Measurements from ENCODE around the gene KCNQ4. TPM values are rescaled to one million over a fixed set of nuclear protein-coding genes. Genes with fewer than 3 reads are reported as not detected.

The KCNQ4 gene
- total and polyA plus RNA-seq, 2 of the 4 experiments (the other 2 are of a cell fraction) = 0.07 TPM; not detected in 1

DNA sequence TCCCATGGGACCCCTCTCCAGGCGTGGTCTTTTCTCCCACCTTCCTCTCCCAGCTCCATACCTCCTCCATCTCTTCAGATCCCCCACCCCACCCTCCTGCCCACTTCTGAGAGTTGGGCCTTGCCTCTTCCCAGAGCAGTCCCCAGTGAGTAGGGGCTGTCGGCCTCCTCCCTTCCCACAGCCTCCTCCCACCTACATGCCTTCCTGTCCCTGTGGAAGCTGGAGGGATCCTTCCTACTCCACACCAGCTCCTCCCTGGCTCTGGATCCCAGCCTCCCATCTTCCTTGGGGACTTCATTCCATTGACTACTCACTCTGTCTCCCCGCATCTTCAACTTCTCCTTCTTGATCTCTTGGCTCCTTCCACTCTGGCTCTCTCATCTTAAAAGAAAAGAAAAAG lies 24.9 kb downstream of the KCNQ4 start:
- no peaks in the 10 kb centered on the region for H3K79me1 ChIP-seq (ENCODE audit: low read depth in 1 of 2, low read length in 2 of 2)
- POLR2A ChIA-PET (ENCODE audit: unreplicated experiment) = no interaction called here
- H3K4me3 ChIP-seq (ENCODE audit: insufficient read depth, low read depth, low read length) = no peak overlapping the region
- no peaks in the 10 kb centered on the region for H3K36me3 ChIP-seq (ENCODE audit: control insufficient read depth, insufficient read depth, low read length)
- TF ChIP-seq, protein P1, sequence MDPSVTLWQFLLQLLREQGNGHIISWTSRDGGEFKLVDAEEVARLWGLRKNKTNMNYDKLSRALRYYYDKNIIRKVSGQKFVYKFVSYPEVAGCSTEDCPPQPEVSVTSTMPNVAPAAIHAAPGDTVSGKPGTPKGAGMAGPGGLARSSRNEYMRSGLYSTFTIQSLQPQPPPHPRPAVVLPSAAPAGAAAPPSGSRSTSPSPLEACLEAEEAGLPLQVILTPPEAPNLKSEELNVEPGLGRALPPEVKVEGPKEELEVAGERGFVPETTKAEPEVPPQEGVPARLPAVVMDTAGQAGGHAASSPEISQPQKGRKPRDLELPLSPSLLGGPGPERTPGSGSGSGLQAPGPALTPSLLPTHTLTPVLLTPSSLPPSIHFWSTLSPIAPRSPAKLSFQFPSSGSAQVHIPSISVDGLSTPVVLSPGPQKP (IDR thresholded peaks at IDR 0.05; ENCODE audit: borderline replicate concordance, low read depth, low read length) = no peak
- peaks cover 3% of the 10 kb centered on the region; the same call in 1 of the 2 replicates for H3K4me1 ChIP-seq (ENCODE audit: control insufficient read depth, insufficient read depth, low read length)
- 75% methylated on average over 1 of the region's 3 CpGs; no CpG with 5 or more reads in 1 of the 2 experiments for WGBS, 2 experiments (ENCODE audit: extremely low coverage in 2 of 2, insufficient read length in 1 of 2)
- ATAC-seq (ENCODE audit: low read depth) (no peak), DNase-seq (no peak)
- intact Hi-C loops (cut with micrococcal nuclease) = no loop called here
- no peak overlapping the region for H4K8ac ChIP-seq (ENCODE audit: low read depth in 2 of 2, low read length in 2 of 2)
- H4K5ac ChIP-seq (ENCODE audit: low read depth, low read length) = no peak overlapping the region
- H3K9me3 ChIP-seq (ENCODE audit: control insufficient read depth, insufficient read depth, low read length) = no peaks in the 10 kb centered on the region
- no peak overlapping the region for H2AFZ ChIP-seq (replicated peaks; ENCODE audit: low read length, poor library complexity)
- no peaks in the 10 kb centered on the region; the same call in 1 of the 2 replicates for H3K9me1 ChIP-seq (ENCODE audit: insufficient read depth, low read length)
- in situ Hi-C loops (cut with MboI; ENCODE audit: low sequenced_read_pairs) = no loop called here
- H2AK5ac ChIP-seq (ENCODE audit: low read depth, low read length) = no peak overlapping the region
- H3K4me2 ChIP-seq (ENCODE audit: low read depth, low read length) = no peak overlapping the region
- no peak overlapping the region for H3K56ac ChIP-seq (ENCODE audit: extremely low read depth, insufficient read depth, low read length)
- H2BK15ac ChIP-seq (ENCODE audit: low read depth, low read length) = no peak overlapping the region
- no peak overlapping the region for H2BK20ac ChIP-seq (ENCODE audit: low read depth, low read length)
- H3K27me3 ChIP-seq (ENCODE audit: control insufficient read depth, insufficient read depth, low read length) = peaks cover 50% of the 10 kb centered on the region
- no peak overlapping the region for H3K4ac ChIP-seq (ENCODE audit: low read depth, low read length)
- H3K27ac ChIP-seq (ENCODE audit: insufficient read depth, low read length) = no peak overlapping the region
- no peak overlapping the region for H3K14ac ChIP-seq (replicated peaks; ENCODE audit: low read depth, low read length)
- no peak overlapping the region for H3K9ac ChIP-seq (ENCODE audit: low read depth, low read length)
- CTCF ChIA-PET = no interaction called here
- BruUV-seq (replicated peaks) = no TSS peak
- H3K23ac ChIP-seq (ENCODE audit: low read depth, low read length) = no peak overlapping the region
- H4K91ac ChIP-seq (ENCODE audit: insufficient read depth, low read depth, low read length) = no peak overlapping the region
- H4K20me1 ChIP-seq (ENCODE audit: insufficient read depth, low read length) = no peaks in the 10 kb centered on the region
- H2BK120ac ChIP-seq (ENCODE audit: low read depth, low read length) = no peak overlapping the region
- no peak overlapping the region for H2BK5ac ChIP-seq (ENCODE audit: low read depth, low read length, poor library complexity, severe bottlenecking)
- dilution Hi-C loops (cut with HindIII; ENCODE audit: low sequenced_read_pairs, unreplicated experiment) = no loop called here
- H2AK9ac ChIP-seq (replicated peaks; ENCODE audit: low read depth, low read length, poor library complexity) = no peak overlapping the region
- H3K18ac ChIP-seq (ENCODE audit: low read depth, low read length) = no peak overlapping the region

Data from IMR-90 (cell line).